Lower lobe of right lung (tissue), 2 donors: ENCODE results near the gene NRTN. TPM values are rescaled to one million over a fixed set of nuclear protein-coding genes. Genes with fewer than 3 reads are reported as not detected.

Experiments used
- ATAC-seq, 2 donors: fragments of 200-7000 bp; cut with Tn5 transposase; one replicate each; pipeline ENCODE4 v1.9.1; 2020 to 2022; ENCODE audit warnings: mild to moderate bottlenecking in 2 of 2, moderate library complexity in 2 of 2
- DNase-seq: peaks from one replicate; pipeline ENCODE4 v3.0.0-alpha.2; 2020
- H3K27ac ChIP-seq: fragments of 200-600 bp; one replicate; pipeline ENCODE4 v1.8.0; 2022
- H3K27me3 ChIP-seq: fragments of 200-600 bp; one replicate; pipeline ENCODE4 v1.8.0; 2022; ENCODE audit warnings: low read depth
- H3K36me3 ChIP-seq: fragments of 200-600 bp; one replicate; pipeline ENCODE4 v1.8.0; 2022; ENCODE audit warnings: mild to moderate bottlenecking
- H3K4me1 ChIP-seq: fragments of 200-600 bp; one replicate; pipeline ENCODE4 v1.8.0; 2022
- H3K4me3 ChIP-seq: fragments of 200-600 bp; one replicate; pipeline ENCODE4 v1.8.0; 2022; ENCODE audit warnings: mild to moderate bottlenecking
- H3K9me3 ChIP-seq: fragments of 200-600 bp; one replicate; pipeline ENCODE4 v1.8.0; 2022
- intact Hi-C: fragments of 100-400 bp; cut with DNase I; formaldehyde crosslinking; loops from one replicate; pipeline ENCODE4 v1.11.0; 2022
- total RNA-seq: library from RNA; stranded (reverse); fragmentation: NEBNext Ultra II Directional; extraction: Animal tissue kit (Norgen Biotek cat#: 25700); gene quantifications from one replicate; pipeline ENCODE4 v1.2.1, GENCODE V29; 2021
- TF ChIP-seq, protein P1 (sequence below): fragments of 200-600 bp; IDR thresholded peaks from one replicate; pipeline ENCODE4 v1.8.0; 2022; ENCODE audit warnings: antibody characterized with exemption, mild to moderate bottlenecking
- donor health status: DM: no; HTN: yes; CAD: no; lungs with severe emphysema.

The NRTN gene
- total RNA-seq, 1 donor from 2014 or later = 2.7 TPM

- Histone ChIP-seq H3K27me3 (no peaks in the 10 kb centered on the region), H3K36me3 (peaks cover 47% of the 10 kb centered on the region), H3K4me1 (no peaks in the 10 kb centered on the region), H3K9me3 (no peaks in the 10 kb centered on the region), H3K4me3 (no peak overlapping the region), H3K27ac (no peak overlapping the region)
- TF ChIP-seq, protein P1, sequence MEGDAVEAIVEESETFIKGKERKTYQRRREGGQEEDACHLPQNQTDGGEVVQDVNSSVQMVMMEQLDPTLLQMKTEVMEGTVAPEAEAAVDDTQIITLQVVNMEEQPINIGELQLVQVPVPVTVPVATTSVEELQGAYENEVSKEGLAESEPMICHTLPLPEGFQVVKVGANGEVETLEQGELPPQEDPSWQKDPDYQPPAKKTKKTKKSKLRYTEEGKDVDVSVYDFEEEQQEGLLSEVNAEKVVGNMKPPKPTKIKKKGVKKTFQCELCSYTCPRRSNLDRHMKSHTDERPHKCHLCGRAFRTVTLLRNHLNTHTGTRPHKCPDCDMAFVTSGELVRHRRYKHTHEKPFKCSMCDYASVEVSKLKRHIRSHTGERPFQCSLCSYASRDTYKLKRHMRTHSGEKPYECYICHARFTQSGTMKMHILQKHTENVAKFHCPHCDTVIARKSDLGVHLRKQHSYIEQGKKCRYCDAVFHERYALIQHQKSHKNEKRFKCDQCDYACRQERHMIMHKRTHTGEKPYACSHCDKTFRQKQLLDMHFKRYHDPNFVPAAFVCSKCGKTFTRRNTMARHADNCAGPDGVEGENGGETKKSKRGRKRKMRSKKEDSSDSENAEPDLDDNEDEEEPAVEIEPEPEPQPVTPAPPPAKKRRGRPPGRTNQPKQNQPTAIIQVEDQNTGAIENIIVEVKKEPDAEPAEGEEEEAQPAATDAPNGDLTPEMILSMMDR = no peak
- ATAC-seq (no peak), DNase-seq (no peak)
- intact Hi-C loops = no loop called here
Measured at GRCh38 chr19:5782945-5783919, 21.6 kb upstream of the NRTN start.

GRCh38 chr19:5784581-5785147 is 20.2 kb upstream of the NRTN start, which contains the start of gene PRR22:
TSS of gene PRR22 (minus strand) at chr19:5784746. CDS start at chr19:5784660, 86 bp downstream.
- TF ChIP-seq, protein P1 = no peak
- H3K4me1 ChIP-seq = peaks cover 2% of the 10 kb centered on the region
- DNase-seq (no peak), ATAC-seq (no peak)
- H3K27me3 ChIP-seq = no peaks in the 10 kb centered on the region
- H3K9me3 ChIP-seq = no peaks in the 10 kb centered on the region
- no peak within 1 kb of the TSS for H3K4me3 ChIP-seq
- no peak within 1 kb of the TSS for H3K27ac ChIP-seq
- H3K36me3 ChIP-seq = peaks cover 61% of the 10 kb centered on the region
- intact Hi-C loops = no loop called here

- no peak for DNase-seq
- Histone ChIP-seq H3K27ac (no peak overlapping the region), H3K4me3 (no peak overlapping the region), H3K36me3 (peaks cover 66% of the 10 kb centered on the region), H3K27me3 (no peaks in the 10 kb centered on the region), H3K4me1 (peaks cover 9% of the 10 kb centered on the region), H3K9me3 (no peaks in the 10 kb centered on the region)
- intact Hi-C loops = no loop called here
- ATAC-seq = no peak
- TF ChIP-seq, protein P1 = no peak
Measured at GRCh38 chr19:5785423-5785822, 19.4 kb upstream of the NRTN start.

DNA sequence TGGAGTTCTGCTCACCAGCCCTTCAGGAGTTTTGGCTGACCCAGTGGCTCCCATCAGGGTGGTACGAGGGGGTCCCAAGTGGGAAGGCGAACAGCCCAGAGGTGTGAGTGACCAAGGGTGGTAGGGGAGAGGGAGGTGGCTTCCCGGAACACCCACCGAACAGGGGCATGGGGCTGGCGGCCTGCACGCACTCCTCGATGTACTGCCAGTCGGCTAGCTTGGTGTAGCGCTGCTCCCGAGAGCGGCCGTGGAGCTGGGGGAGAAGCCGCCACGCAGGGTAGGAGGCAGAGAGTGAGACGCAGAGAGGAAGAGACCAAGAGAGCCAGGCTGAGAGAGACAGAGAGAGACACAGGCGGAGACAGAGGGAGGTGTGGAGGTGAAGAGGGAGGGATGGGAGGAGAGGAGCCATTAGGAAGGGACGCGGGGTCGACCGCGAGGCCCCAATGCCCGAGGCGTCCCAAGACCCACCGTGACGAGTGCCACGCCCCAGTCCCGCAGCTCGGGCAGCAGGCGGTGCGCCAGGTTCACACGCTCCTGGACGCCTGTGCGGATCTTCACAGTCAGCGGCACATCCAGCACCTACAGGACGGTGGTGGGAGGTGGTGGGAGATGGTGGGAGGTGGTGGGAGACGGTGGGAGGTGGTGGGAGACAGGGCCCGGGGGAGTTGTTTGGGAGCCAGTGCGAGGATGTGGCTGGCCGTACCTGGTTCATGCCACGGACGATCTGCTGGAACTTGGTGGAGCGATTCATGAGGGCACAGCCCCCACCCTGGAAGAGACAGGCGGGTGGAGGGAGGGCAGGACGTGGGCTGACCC is 18.1 kb upstream of the NRTN start:
- Histone ChIP-seq H3K4me3 (no peak overlapping the region), H3K9me3 (no peaks in the 10 kb centered on the region), H3K36me3 (peaks cover 66% of the 10 kb centered on the region), H3K27ac (no peak overlapping the region), H3K27me3 (no peaks in the 10 kb centered on the region), H3K4me1 (peaks cover 9% of the 10 kb centered on the region)
- TF ChIP-seq, protein P1 = no peak
- DNase-seq (no peak), ATAC-seq (no peak)
- intact Hi-C loops = no loop called here
